ENCODE results near the gene MYOC.
"Not testable (repeated sequence)": the region's sequence is repeated elsewhere in the genome, so short reads cannot be mapped to it uniquely, and the experiment has no call there.

MYOC gene

GRCh38 chr1:171652234-171652822 lies at the start of gene MYOC:
MYOC (minus strand) TSS chr1:171652688; CDS start chr1:171652611, 77 bp downstream.
- no peak for DNase-seq (ENCODE audit: low read depth)
- no peaks in the 10 kb centered on the region for H3K27me3 ChIP-seq (replicated peaks; ENCODE audit: control insufficient read depth, insufficient read depth, low read length)
- H3K4me1 ChIP-seq (ENCODE audit: control insufficient read depth, insufficient read depth, low read length): peaks cover 25% of the 10 kb centered on the region
- no peak within 1 kb of the TSS for H3K9ac ChIP-seq (ENCODE audit: low read length)
- no peaks in the 10 kb centered on the region for H3K36me3 ChIP-seq (ENCODE audit: control insufficient read depth, insufficient read depth, low read length, severe bottlenecking)
- H3K4me3 ChIP-seq (ENCODE audit: low read length): no peak within 1 kb of the TSS
- no peaks in the 10 kb centered on the region for H3K9me3 ChIP-seq (ENCODE audit: control insufficient read depth, low read length)

GRCh38 chr1:171699531-171699930 lies 47.0 kb upstream of the MYOC start:
- Histone ChIP-seq H3K4me1 (ENCODE audit: control insufficient read depth, insufficient read depth, low read length) (no peaks in the 10 kb centered on the region), H3K27me3 (replicated peaks; ENCODE audit: control insufficient read depth, insufficient read depth, low read length) (no peaks in the 10 kb centered on the region), H3K4me3 (ENCODE audit: low read length) (no peak overlapping the region), H3K9ac (ENCODE audit: low read length) (no peak overlapping the region), H3K9me3 (ENCODE audit: control insufficient read depth, low read length) (no peaks in the 10 kb centered on the region), H3K36me3 (ENCODE audit: control insufficient read depth, insufficient read depth, low read length, severe bottlenecking) (peaks cover 11% of the 10 kb centered on the region)
- DNase-seq (ENCODE audit: low read depth): peak; percentile 6

- H3K9me3 ChIP-seq (ENCODE audit: control insufficient read depth, low read length); H3K4me3 ChIP-seq (ENCODE audit: low read length); H3K4me1 ChIP-seq (ENCODE audit: control insufficient read depth, insufficient read depth, low read length); DNase-seq (ENCODE audit: low read depth); H3K27me3 ChIP-seq (replicated peaks; ENCODE audit: control insufficient read depth, insufficient read depth, low read length); H3K9ac ChIP-seq (ENCODE audit: low read length); H3K36me3 ChIP-seq (ENCODE audit: control insufficient read depth, insufficient read depth, low read length, severe bottlenecking): not testable (repeated sequence)
These were observed 43.3 kb upstream of the MYOC start for GRCh38 chr1:171695772-171696171.

GRCh38 chr1:171693541-171693940 lies 41.1 kb upstream of the MYOC start:
- not testable (repeated sequence) for H3K36me3 ChIP-seq (ENCODE audit: control insufficient read depth, insufficient read depth, low read length, severe bottlenecking); H3K9me3 ChIP-seq (ENCODE audit: control insufficient read depth, low read length); H3K4me3 ChIP-seq (ENCODE audit: low read length); DNase-seq (ENCODE audit: low read depth); H3K27me3 ChIP-seq (replicated peaks; ENCODE audit: control insufficient read depth, insufficient read depth, low read length); H3K4me1 ChIP-seq (ENCODE audit: control insufficient read depth, insufficient read depth, low read length); H3K9ac ChIP-seq (ENCODE audit: low read length)

GRCh38 chr1:171683870-171684269 lies 31.4 kb upstream of the MYOC start:
- Histone ChIP-seq H3K4me1 (ENCODE audit: control insufficient read depth, insufficient read depth, low read length) (no peaks in the 10 kb centered on the region), H3K4me3 (ENCODE audit: low read length) (no peak overlapping the region), H3K9me3 (ENCODE audit: control insufficient read depth, low read length) (no peaks in the 10 kb centered on the region), H3K9ac (ENCODE audit: low read length) (no peak overlapping the region), H3K27me3 (replicated peaks; ENCODE audit: control insufficient read depth, insufficient read depth, low read length) (no peaks in the 10 kb centered on the region), H3K36me3 (ENCODE audit: control insufficient read depth, insufficient read depth, low read length, severe bottlenecking) (no peaks in the 10 kb centered on the region)
- no peak for DNase-seq (ENCODE audit: low read depth)

GRCh38 chr1:171680339-171680738 lies 27.9 kb upstream of the MYOC start:
- no peak overlapping the region for H3K4me3 ChIP-seq (ENCODE audit: low read length)
- H3K4me1 ChIP-seq (ENCODE audit: control insufficient read depth, insufficient read depth, low read length): no peaks in the 10 kb centered on the region
- no peak for DNase-seq (ENCODE audit: low read depth)
- no peaks in the 10 kb centered on the region for H3K27me3 ChIP-seq (replicated peaks; ENCODE audit: control insufficient read depth, insufficient read depth, low read length)
- H3K9ac ChIP-seq (ENCODE audit: low read length): no peak overlapping the region
- no peaks in the 10 kb centered on the region for H3K36me3 ChIP-seq (ENCODE audit: control insufficient read depth, insufficient read depth, low read length, severe bottlenecking)
- no peaks in the 10 kb centered on the region for H3K9me3 ChIP-seq (ENCODE audit: control insufficient read depth, low read length)

- no peaks in the 10 kb centered on the region for H3K27me3 ChIP-seq (replicated peaks; ENCODE audit: control insufficient read depth, insufficient read depth, low read length)
- no peak for DNase-seq (ENCODE audit: low read depth)
- no peaks in the 10 kb centered on the region for H3K36me3 ChIP-seq (ENCODE audit: control insufficient read depth, insufficient read depth, low read length, severe bottlenecking)
- H3K4me1 ChIP-seq (ENCODE audit: control insufficient read depth, insufficient read depth, low read length): peaks cover 4% of the 10 kb centered on the region
- no peaks in the 10 kb centered on the region for H3K9me3 ChIP-seq (ENCODE audit: control insufficient read depth, low read length)
- no peak overlapping the region for H3K9ac ChIP-seq (ENCODE audit: low read length)
- H3K4me3 ChIP-seq (ENCODE audit: low read length): no peak overlapping the region
These were observed 24.3 kb upstream of the MYOC start for GRCh38 chr1:171676823-171677222.

- Histone ChIP-seq H3K36me3 (ENCODE audit: control insufficient read depth, insufficient read depth, low read length, severe bottlenecking) (no peaks in the 10 kb centered on the region), H3K4me1 (ENCODE audit: control insufficient read depth, insufficient read depth, low read length) (peaks cover 4% of the 10 kb centered on the region), H3K4me3 (ENCODE audit: low read length) (no peak overlapping the region), H3K9me3 (ENCODE audit: control insufficient read depth, low read length) (no peaks in the 10 kb centered on the region), H3K27me3 (replicated peaks; ENCODE audit: control insufficient read depth, insufficient read depth, low read length) (no peaks in the 10 kb centered on the region), H3K9ac (ENCODE audit: low read length) (no peak overlapping the region)
- DNase-seq (ENCODE audit: low read depth): peak; percentile 4
These were observed 22.2 kb upstream of the MYOC start for GRCh38 chr1:171674431-171675405.

- no peak for DNase-seq (ENCODE audit: low read depth)
- Histone ChIP-seq H3K9me3 (ENCODE audit: control insufficient read depth, low read length) (no peaks in the 10 kb centered on the region), H3K36me3 (ENCODE audit: control insufficient read depth, insufficient read depth, low read length, severe bottlenecking) (no peaks in the 10 kb centered on the region), H3K27me3 (replicated peaks; ENCODE audit: control insufficient read depth, insufficient read depth, low read length) (no peaks in the 10 kb centered on the region), H3K4me3 (ENCODE audit: low read length) (no peak overlapping the region), H3K9ac (ENCODE audit: low read length) (no peak overlapping the region), H3K4me1 (ENCODE audit: control insufficient read depth, insufficient read depth, low read length) (peaks cover 4% of the 10 kb centered on the region)
These were observed 18.3 kb upstream of the MYOC start for GRCh38 chr1:171670739-171671138.

- Histone ChIP-seq H3K27me3 (replicated peaks; ENCODE audit: control insufficient read depth, insufficient read depth, low read length) (no peaks in the 10 kb centered on the region), H3K4me3 (ENCODE audit: low read length) (no peak overlapping the region), H3K9ac (ENCODE audit: low read length) (no peak overlapping the region), H3K9me3 (ENCODE audit: control insufficient read depth, low read length) (no peaks in the 10 kb centered on the region), H3K4me1 (ENCODE audit: control insufficient read depth, insufficient read depth, low read length) (peaks cover 10% of the 10 kb centered on the region), H3K36me3 (ENCODE audit: control insufficient read depth, insufficient read depth, low read length, severe bottlenecking) (no peaks in the 10 kb centered on the region)
- no peak for DNase-seq (ENCODE audit: low read depth)
These were observed 15.9 kb upstream of the MYOC start for GRCh38 chr1:171668372-171668771.

GRCh38 chr1:171666114-171666769 lies 13.8 kb upstream of the MYOC start:
- H3K4me1 ChIP-seq (ENCODE audit: control insufficient read depth, insufficient read depth, low read length): peaks cover 16% of the 10 kb centered on the region
- no peaks in the 10 kb centered on the region for H3K9me3 ChIP-seq (ENCODE audit: control insufficient read depth, low read length)
- no peaks in the 10 kb centered on the region for H3K36me3 ChIP-seq (ENCODE audit: control insufficient read depth, insufficient read depth, low read length, severe bottlenecking)
- H3K27me3 ChIP-seq (replicated peaks; ENCODE audit: control insufficient read depth, insufficient read depth, low read length): no peaks in the 10 kb centered on the region
- H3K4me3 ChIP-seq (ENCODE audit: low read length): no peak overlapping the region
- no peak for DNase-seq (ENCODE audit: low read depth)
- H3K9ac ChIP-seq (ENCODE audit: low read length): no peak overlapping the region
